ENCODE measurements around the gene FGA.

The FGA gene

DNA sequence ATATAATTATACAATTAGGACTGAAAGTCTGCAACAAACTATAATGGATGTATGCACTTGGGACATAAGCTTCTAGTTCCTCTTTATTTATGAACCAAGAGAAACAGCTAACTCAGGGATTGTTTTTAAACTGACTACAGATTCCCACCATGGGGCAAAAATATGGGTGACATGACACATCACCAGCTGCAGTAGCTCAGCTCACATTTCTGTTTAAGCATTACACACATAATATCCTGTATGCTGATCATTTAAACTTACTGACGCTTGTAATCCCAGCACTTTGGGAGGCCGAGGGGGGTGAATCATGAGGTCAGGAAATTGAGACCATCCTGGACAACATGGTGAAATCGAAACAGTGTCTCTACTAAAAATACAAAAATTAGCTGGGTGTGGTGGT, 16.2 kb downstream of the FGA start:
- no peaks in the 10 kb centered on the region for H3K4me1 ChIP-seq (ENCODE audit: control insufficient read depth in 1 of 2, insufficient read depth in 2 of 2, low read length in 2 of 2)
- no peaks in the 10 kb centered on the region for H3K9me3 ChIP-seq (ENCODE audit: control insufficient read depth in 1 of 2, low read length in 2 of 2)
- H3K27ac ChIP-seq (ENCODE audit: low read length), result no peak overlapping the region
- H3K4me3 ChIP-seq (ENCODE audit: low read depth in 1 of 2, low read length in 2 of 2), result no peak overlapping the region
- peaks cover 4% of the 10 kb centered on the region for H3K27me3 ChIP-seq (ENCODE audit: low read depth, low read length)
- no peaks in the 10 kb centered on the region for H3K36me3 ChIP-seq (ENCODE audit: control insufficient read depth in 1 of 2, insufficient read depth in 2 of 2, low read length in 2 of 2)

DNA sequence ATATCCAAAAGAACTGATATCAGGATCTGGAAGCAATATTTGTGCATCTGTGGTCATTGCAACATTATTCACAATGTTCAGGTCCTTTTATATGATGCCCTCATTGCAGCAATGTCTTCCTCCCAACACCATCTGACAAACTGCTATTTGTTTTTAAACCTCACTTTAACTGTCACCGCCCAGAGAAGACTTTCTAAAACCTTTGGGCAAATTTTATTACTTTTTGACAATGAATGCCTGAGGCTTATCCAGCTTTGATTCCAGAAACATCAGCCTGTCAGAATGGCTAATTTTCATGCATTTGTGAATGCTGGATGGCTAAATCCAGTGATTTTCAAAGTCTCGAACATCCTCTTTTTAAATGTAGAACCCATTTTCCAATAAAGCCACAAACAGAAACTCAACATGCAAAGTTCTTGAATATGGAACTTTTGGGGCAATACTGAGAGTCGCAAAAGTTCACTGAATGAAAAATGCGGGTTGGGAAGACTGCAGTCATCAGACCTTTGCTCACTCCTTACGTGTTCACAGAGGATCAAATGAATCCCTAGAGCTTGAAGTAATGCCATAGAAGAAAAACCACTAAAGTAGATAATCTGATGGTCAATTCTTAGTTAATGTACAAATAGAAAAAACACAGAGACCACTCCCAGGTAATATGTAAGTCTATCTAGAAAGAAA, 17.2 kb downstream of the FGA start:
- Histone ChIP-seq H3K4me3 (ENCODE audit: low read depth in 1 of 2, low read length in 2 of 2) (no peak overlapping the region), H3K4me1 (ENCODE audit: control insufficient read depth in 1 of 2, insufficient read depth in 2 of 2, low read length in 2 of 2) (no peaks in the 10 kb centered on the region), H3K9me3 (ENCODE audit: control insufficient read depth in 1 of 2, low read length in 2 of 2) (no peaks in the 10 kb centered on the region), H3K27me3 (ENCODE audit: low read depth, low read length) (peaks cover 4% of the 10 kb centered on the region), H3K27ac (ENCODE audit: low read length) (no peak overlapping the region), H3K36me3 (ENCODE audit: control insufficient read depth in 1 of 2, insufficient read depth in 2 of 2, low read length in 2 of 2) (no peaks in the 10 kb centered on the region)

DNA sequence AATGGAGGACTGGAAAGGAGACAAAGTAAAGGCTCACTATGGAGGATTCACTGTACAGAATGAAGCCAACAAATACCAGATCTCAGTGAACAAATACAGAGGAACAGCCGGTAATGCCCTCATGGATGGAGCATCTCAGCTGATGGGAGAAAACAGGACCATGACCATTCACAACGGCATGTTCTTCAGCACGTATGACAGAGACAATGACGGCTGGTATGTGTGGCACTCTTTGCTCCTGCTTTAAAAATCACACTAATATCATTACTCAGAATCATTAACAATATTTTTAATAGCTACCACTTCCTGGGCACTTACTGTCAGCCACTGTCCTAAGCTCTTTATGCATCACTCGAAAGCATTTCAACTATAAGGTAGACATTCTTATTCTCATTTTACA, 21.0 kb downstream of the FGA start:
- no peaks in the 10 kb centered on the region for H3K4me1 ChIP-seq (ENCODE audit: control insufficient read depth in 1 of 2, insufficient read depth in 2 of 2, low read length in 2 of 2)
- H3K27me3 ChIP-seq (ENCODE audit: low read depth, low read length), result peaks cover 4% of the 10 kb centered on the region
- H3K4me3 ChIP-seq (ENCODE audit: low read depth in 1 of 2, low read length in 2 of 2), result no peak overlapping the region
- H3K27ac ChIP-seq (ENCODE audit: low read length), result no peak overlapping the region
- H3K9me3 ChIP-seq (ENCODE audit: control insufficient read depth in 1 of 2, low read length in 2 of 2), result no peaks in the 10 kb centered on the region
- no peaks in the 10 kb centered on the region for H3K36me3 ChIP-seq (ENCODE audit: control insufficient read depth in 1 of 2, insufficient read depth in 2 of 2, low read length in 2 of 2)

DNA sequence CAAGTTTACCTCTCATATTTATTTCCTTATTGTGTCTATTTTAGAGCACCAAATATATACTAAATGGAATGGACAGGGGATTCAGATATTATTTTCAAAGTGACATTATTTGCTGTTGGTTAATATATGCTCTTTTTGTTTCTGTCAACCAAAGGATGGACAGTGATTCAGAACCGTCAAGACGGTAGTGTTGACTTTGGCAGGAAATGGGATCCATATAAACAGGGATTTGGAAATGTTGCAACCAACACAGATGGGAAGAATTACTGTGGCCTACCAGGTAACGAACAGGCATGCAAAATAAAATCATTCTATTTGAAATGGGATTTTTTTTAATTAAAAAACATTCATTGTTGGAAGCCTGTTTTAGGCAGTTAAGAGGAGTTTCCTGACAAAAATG, 21.5 kb downstream of the FGA start:
- H3K4me1 ChIP-seq (ENCODE audit: control insufficient read depth in 1 of 2, insufficient read depth in 2 of 2, low read length in 2 of 2), result no peaks in the 10 kb centered on the region
- no peaks in the 10 kb centered on the region for H3K9me3 ChIP-seq (ENCODE audit: control insufficient read depth in 1 of 2, low read length in 2 of 2)

DNA sequence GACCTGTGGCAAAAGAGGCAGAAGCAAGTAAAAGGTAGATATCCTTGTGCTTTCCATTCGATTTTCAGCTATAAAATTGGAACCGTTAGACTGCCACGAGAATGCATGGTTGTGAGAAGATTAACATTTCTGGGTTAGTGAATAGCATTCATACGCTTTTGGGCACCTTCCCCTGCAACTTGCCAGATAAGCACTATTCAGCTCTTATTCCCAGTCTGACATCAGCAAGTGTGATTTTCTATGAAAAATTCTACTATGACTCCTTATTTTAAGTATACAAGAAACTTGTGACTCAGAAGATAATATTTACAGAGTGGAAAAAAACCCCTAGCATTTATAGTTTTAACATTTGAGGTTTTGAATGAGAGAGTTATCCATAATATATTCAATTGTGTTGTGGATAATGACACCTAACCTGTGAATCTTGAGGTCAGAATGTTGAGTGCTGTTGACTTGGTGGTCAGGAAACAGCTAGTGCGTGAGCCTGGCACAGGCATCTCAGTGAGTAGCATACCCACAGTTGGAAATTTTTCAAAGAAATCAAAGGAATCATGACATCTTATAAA, 23.8 kb downstream of the FGA start:
- H3K9me3 ChIP-seq (ENCODE audit: control insufficient read depth in 1 of 2, low read length in 2 of 2), result no peaks in the 10 kb centered on the region
- H3K4me1 ChIP-seq (ENCODE audit: control insufficient read depth in 1 of 2, insufficient read depth in 2 of 2, low read length in 2 of 2), result no peaks in the 10 kb centered on the region
- H3K36me3 ChIP-seq (ENCODE audit: control insufficient read depth in 1 of 2, insufficient read depth in 2 of 2, low read length in 2 of 2), result no peaks in the 10 kb centered on the region
- H3K27ac ChIP-seq (ENCODE audit: low read length), result no peak overlapping the region
- H3K4me3 ChIP-seq (ENCODE audit: low read depth in 1 of 2, low read length in 2 of 2), result no peak overlapping the region
- H3K27me3 ChIP-seq (ENCODE audit: low read depth, low read length), result no peaks in the 10 kb centered on the region

More for the DNA sequence above, 21.5 kb downstream of the FGA start:
- H3K4me3 ChIP-seq (ENCODE audit: low read depth in 1 of 2, low read length in 2 of 2), result no peak overlapping the region
- H3K27me3 ChIP-seq (ENCODE audit: low read depth, low read length), result peaks cover 4% of the 10 kb centered on the region
- no peaks in the 10 kb centered on the region for H3K36me3 ChIP-seq (ENCODE audit: control insufficient read depth in 1 of 2, insufficient read depth in 2 of 2, low read length in 2 of 2)
- H3K27ac ChIP-seq (ENCODE audit: low read length), result no peak overlapping the region

DNA sequence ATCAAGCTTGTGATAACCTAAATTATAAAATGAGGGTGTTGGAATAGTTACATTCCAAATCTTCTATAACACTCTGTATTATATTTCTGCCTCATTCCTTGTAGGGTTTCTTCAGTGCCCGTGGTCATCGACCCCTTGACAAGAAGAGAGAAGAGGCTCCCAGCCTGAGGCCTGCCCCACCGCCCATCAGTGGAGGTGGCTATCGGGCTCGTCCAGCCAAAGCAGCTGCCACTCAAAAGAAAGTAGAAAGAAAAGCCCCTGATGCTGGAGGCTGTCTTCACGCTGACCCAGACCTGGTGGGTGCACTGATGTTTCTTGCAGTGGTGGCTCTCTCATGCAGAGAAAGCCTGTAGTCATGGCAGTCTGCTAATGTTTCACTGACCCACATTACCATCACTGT, 24.8 kb downstream of the FGA start:
- Histone ChIP-seq H3K27ac (ENCODE audit: low read length) (no peak overlapping the region), H3K36me3 (ENCODE audit: control insufficient read depth in 1 of 2, insufficient read depth in 2 of 2, low read length in 2 of 2) (no peaks in the 10 kb centered on the region), H3K9me3 (ENCODE audit: control insufficient read depth in 1 of 2, low read length in 2 of 2) (no peaks in the 10 kb centered on the region), H3K4me1 (ENCODE audit: control insufficient read depth in 1 of 2, insufficient read depth in 2 of 2, low read length in 2 of 2) (no peaks in the 10 kb centered on the region), H3K27me3 (ENCODE audit: low read depth, low read length) (no peaks in the 10 kb centered on the region), H3K4me3 (ENCODE audit: low read depth in 1 of 2, low read length in 2 of 2) (no peak overlapping the region)

DNA sequence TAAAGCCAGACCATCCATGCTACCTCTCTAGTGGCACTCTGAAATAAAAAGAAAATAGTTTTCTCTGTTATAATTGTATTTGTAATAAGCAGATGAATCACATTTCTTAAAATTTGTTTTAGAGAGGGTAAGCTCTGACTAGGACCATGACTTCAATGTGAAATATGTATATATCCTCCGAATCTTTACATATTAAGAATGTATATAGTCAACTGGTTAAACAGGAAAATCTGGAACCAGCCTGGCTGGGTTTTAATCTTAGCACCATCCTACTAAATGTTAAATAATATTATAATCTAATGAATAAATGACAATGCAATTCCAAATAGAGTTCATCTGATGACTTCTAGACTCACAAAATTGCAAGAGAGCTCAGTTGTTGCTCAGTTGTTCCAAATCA, 26.2 kb downstream of the FGA start:
- Histone ChIP-seq H3K4me3 (ENCODE audit: low read depth in 1 of 2, low read length in 2 of 2) (no peak overlapping the region), H3K27me3 (ENCODE audit: low read depth, low read length) (no peaks in the 10 kb centered on the region), H3K9me3 (ENCODE audit: control insufficient read depth in 1 of 2, low read length in 2 of 2) (no peaks in the 10 kb centered on the region), H3K4me1 (ENCODE audit: control insufficient read depth in 1 of 2, insufficient read depth in 2 of 2, low read length in 2 of 2) (no peaks in the 10 kb centered on the region), H3K36me3 (ENCODE audit: control insufficient read depth in 1 of 2, insufficient read depth in 2 of 2, low read length in 2 of 2) (no peaks in the 10 kb centered on the region), H3K27ac (ENCODE audit: low read length) (no peak overlapping the region)

DNA sequence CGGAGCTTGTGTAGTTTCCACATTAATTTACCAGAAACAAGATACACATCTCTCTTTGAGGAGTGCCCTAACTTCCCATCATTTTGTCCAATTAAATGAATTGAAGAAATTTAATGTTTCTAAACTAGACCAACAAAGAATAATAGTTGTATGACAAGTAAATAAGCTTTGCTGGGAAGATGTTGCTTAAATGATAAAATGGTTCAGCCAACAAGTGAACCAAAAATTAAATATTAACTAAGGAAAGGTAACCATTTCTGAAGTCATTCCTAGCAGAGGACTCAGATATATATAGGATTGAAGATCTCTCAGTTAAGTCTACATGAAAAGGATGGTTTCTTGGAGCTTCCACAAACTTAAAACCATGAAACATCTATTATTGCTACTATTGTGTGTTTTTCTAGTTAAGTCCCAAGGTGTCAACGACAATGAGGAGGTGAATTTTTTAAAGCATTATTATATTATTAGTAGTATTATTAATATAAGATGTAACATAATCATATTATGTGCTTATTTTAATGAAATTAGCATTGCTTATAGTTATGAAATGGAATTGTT, 27.8 kb downstream of the FGA start, which contains the start of gene FGB:
TSS of gene FGB (plus strand) at position 315 of the 558 bp plus-strand sequence. CDS start at position 323, 8 bp downstream.
- H3K9me3 ChIP-seq (ENCODE audit: control insufficient read depth in 1 of 2, low read length in 2 of 2), result no peaks in the 10 kb centered on the region
- no peaks in the 10 kb centered on the region for H3K27me3 ChIP-seq (ENCODE audit: low read depth, low read length)
- no peak within 1 kb of the TSS for H3K4me3 ChIP-seq (ENCODE audit: low read depth in 1 of 2, low read length in 2 of 2)
- H3K36me3 ChIP-seq (ENCODE audit: control insufficient read depth in 1 of 2, insufficient read depth in 2 of 2, low read length in 2 of 2), result no peaks in the 10 kb centered on the region
- H3K27ac ChIP-seq (ENCODE audit: low read length), result no peak within 1 kb of the TSS
- H3K4me1 ChIP-seq (ENCODE audit: control insufficient read depth in 1 of 2, insufficient read depth in 2 of 2, low read length in 2 of 2), result no peaks in the 10 kb centered on the region

DNA sequence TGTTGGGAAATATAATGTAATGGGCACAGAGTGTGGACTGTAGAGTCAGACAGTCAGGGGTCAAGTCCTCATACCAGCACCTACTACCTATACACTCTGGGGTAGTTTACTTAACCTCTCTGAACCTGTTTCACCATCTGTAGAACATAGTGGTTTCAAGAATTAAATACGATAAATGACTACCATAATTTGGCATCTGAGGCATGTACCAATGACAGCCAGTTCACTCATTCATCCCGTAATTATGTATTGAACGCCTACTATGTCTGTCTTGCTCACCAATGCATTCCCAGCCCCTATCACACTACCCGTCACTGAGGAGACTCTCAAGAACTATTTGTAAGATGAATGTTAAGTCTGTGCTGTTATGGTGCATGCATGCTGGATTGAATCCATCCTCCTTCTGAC, 29.7 kb downstream of the FGA start:
- Histone ChIP-seq H3K9me3 (ENCODE audit: control insufficient read depth in 1 of 2, low read length in 2 of 2) (no peaks in the 10 kb centered on the region), H3K4me1 (ENCODE audit: control insufficient read depth in 1 of 2, insufficient read depth in 2 of 2, low read length in 2 of 2) (no peaks in the 10 kb centered on the region), H3K27me3 (ENCODE audit: low read depth, low read length) (no peaks in the 10 kb centered on the region), H3K36me3 (ENCODE audit: control insufficient read depth in 1 of 2, insufficient read depth in 2 of 2, low read length in 2 of 2) (no peaks in the 10 kb centered on the region), H3K4me3 (ENCODE audit: low read depth in 1 of 2, low read length in 2 of 2) (no peak overlapping the region), H3K27ac (ENCODE audit: low read length) (no peak overlapping the region)

DNA sequence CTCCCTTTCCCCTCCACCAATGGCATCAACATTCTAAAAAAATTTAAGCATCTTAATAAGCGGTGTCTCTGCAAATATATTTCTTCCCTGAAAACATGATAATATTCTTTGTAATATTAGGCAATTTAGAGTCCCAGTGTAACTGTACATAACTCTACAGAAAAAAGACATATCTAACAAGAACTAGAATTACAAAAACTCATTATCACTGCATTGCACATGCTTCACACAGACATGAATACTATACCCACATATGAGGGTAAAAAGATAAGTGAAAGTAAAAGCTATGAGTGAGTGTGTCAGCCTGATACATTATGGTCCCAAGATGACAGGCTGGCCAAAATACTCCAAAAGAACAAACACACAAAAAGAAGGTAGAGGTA, 30.1 kb downstream of the FGA start:
- H3K27me3 ChIP-seq (ENCODE audit: low read depth, low read length), result no peaks in the 10 kb centered on the region
- no peaks in the 10 kb centered on the region for H3K4me1 ChIP-seq (ENCODE audit: control insufficient read depth in 1 of 2, insufficient read depth in 2 of 2, low read length in 2 of 2)
- H3K27ac ChIP-seq (ENCODE audit: low read length), result no peak overlapping the region
- H3K36me3 ChIP-seq (ENCODE audit: control insufficient read depth in 1 of 2, insufficient read depth in 2 of 2, low read length in 2 of 2), result no peaks in the 10 kb centered on the region
- H3K4me3 ChIP-seq (ENCODE audit: low read depth in 1 of 2, low read length in 2 of 2), result no peak overlapping the region
- no peaks in the 10 kb centered on the region for H3K9me3 ChIP-seq (ENCODE audit: control insufficient read depth in 1 of 2, low read length in 2 of 2)

DNA sequence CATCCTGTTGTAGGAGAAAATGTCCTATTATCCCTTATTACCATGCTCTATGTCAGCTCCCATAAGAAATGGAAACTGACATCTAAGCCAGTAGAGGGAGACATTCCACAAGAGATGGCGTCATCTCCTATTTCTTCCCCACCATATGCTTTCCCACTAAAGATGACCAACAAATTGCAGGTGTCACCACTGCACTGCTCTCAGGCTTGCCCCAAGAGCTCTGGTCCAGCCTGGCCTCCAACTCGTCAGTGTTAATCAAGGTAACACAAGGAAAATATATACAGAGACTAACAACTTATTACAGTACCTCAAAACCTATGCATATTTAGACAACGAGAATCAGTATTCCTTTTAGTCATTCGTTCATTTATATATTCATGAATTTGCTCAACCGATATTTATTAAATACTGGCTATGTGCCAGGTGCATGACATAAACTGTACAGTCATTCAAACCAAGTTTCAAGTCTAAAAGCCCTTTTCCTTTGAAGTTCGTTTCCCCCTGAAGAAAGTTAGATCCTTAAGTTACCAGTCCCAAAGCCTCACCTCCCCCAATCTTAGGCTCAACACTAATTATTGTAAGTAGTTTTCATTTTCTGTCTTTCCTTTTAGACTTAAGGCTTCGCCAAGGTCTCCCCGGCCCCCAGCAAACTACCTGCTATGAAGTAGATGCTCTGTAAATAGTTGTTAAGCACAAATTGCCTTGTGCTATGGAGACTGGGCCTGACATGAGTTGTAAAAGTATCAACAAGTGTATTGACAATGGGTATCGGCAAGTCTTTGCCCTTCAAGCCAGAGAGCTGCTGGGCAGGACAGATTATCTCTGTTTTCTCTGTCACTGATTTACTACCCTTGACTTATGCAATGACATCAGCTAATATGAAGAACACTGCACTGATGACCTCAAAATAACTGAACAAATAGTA, 30.8 kb downstream of the FGA start:
- Histone ChIP-seq H3K4me1 (ENCODE audit: control insufficient read depth in 1 of 2, insufficient read depth in 2 of 2, low read length in 2 of 2) (no peaks in the 10 kb centered on the region), H3K9me3 (ENCODE audit: control insufficient read depth in 1 of 2, low read length in 2 of 2) (no peaks in the 10 kb centered on the region), H3K27ac (ENCODE audit: low read length) (no peak overlapping the region)

More for the DNA sequence above, 30.8 kb downstream of the FGA start:
- H3K27me3 ChIP-seq (ENCODE audit: low read depth, low read length), result no peaks in the 10 kb centered on the region
- H3K36me3 ChIP-seq (ENCODE audit: control insufficient read depth in 1 of 2, insufficient read depth in 2 of 2, low read length in 2 of 2), result no peaks in the 10 kb centered on the region
- no peak overlapping the region for H3K4me3 ChIP-seq (ENCODE audit: low read depth in 1 of 2, low read length in 2 of 2)
